Measurements from ENCODE around the gene STX8. TPM values are rescaled to one million over a fixed set of nuclear protein-coding genes. Genes with fewer than 3 reads are reported as not detected.

Gene STX8
- total RNA-seq, 1 experiment from 2014 or later = 50.3 TPM

GRCh38 chr17:9367156-9367555 is 208.5 kb downstream of the STX8 start:
- POLR2A ChIA-PET = interaction anchor here (0.6 kb wide), 1 partner anchor 114 kb away, joined by 3 read pairs; no protein-coding TSS in a partner anchor
- no peaks in the 10 kb centered on the region for H3K27me3 ChIP-seq (ENCODE audit: control insufficient read depth, insufficient read depth, low read length)
- no peaks in the 10 kb centered on the region for H3K36me3 ChIP-seq (ENCODE audit: control insufficient read depth, insufficient read depth, low read length)
- in situ Hi-C loops (cut with HindIII; ENCODE audit: low pct_unique_long_range_greater_than_20kb, low sequenced_read_pairs) (no loop called here), intact Hi-C loops (cut with micrococcal nuclease; ENCODE audit: unreplicated experiment) (no loop called here)
- BruUV-seq (replicated peaks) = no TSS peak
- H3K27ac ChIP-seq (ENCODE audit: low read length) = no peak overlapping the region
- ATAC-seq (no peak), DNase-seq (ENCODE audit: low read depth, low spot score) (no peak)
- TF ChIP-seq TCF7L2 (IDR thresholded peaks at IDR 0.05; ENCODE audit: low read depth, low read length) = no peak
- no peak for TF ChIP-seq SIN3A (IDR thresholded peaks at IDR 0.05; ENCODE audit: borderline replicate concordance, insufficient read depth, low read depth, low read length)
- no peak for TF ChIP-seq POLR2AphosphoS5 (IDR thresholded peaks at IDR 0.05; ENCODE audit: low read depth, low read length)
- TF ChIP-seq CTCF (IDR thresholded peaks at IDR 0.05) = no peak
- TF ChIP-seq REST (IDR thresholded peaks at IDR 0.05; ENCODE audit: insufficient read depth in 1 of 2, low read depth in 2 of 2, low read length in 1 of 2) = no peak
- no peaks in the 10 kb centered on the region for H3K9me3 ChIP-seq (ENCODE audit: control insufficient read depth, insufficient read depth, low read depth, low read length)
- H3K4me3 ChIP-seq (ENCODE audit: low read depth in 2 of 2, low read length in 2 of 2) = no peak overlapping the region
- CTCF ChIA-PET = no interaction called here
- no peaks in the 10 kb centered on the region; the same call in 1 of the 2 replicates for H3K4me1 ChIP-seq (ENCODE audit: control insufficient read depth, insufficient read depth, low read length)

GRCh38 chr17:9364837-9365430 is 210.7 kb downstream of the STX8 start:
- no TSS peak for BruUV-seq (replicated peaks)
- intact Hi-C loops (cut with micrococcal nuclease; ENCODE audit: unreplicated experiment) (no loop called here), in situ Hi-C loops (cut with HindIII; ENCODE audit: low pct_unique_long_range_greater_than_20kb, low sequenced_read_pairs) (no loop called here)
- no peaks in the 10 kb centered on the region for H3K36me3 ChIP-seq (ENCODE audit: control insufficient read depth, insufficient read depth, low read length)
- CTCF ChIA-PET = interaction anchor here (0.5 kb wide), 1 partner anchor 190 kb away, joined by 3 read pairs; no protein-coding TSS in a partner anchor
- DNase-seq (ENCODE audit: low read depth, low spot score) (no peak), ATAC-seq (no peak)
- TF ChIP-seq POLR2AphosphoS5 (IDR thresholded peaks at IDR 0.05; ENCODE audit: low read depth, low read length) (no peak), TCF7L2 (IDR thresholded peaks at IDR 0.05; ENCODE audit: low read depth, low read length) (no peak), REST (IDR thresholded peaks at IDR 0.05; ENCODE audit: insufficient read depth in 1 of 2, low read depth in 2 of 2, low read length in 1 of 2) (no peak), CTCF (IDR thresholded peaks at IDR 0.05) (no peak), SIN3A (IDR thresholded peaks at IDR 0.05; ENCODE audit: borderline replicate concordance, insufficient read depth, low read depth, low read length) (no peak)
- POLR2A ChIA-PET = no interaction called here
- no peaks in the 10 kb centered on the region for H3K27me3 ChIP-seq (ENCODE audit: control insufficient read depth, insufficient read depth, low read length)
- no peak overlapping the region for H3K4me3 ChIP-seq (ENCODE audit: low read depth in 2 of 2, low read length in 2 of 2)
- H3K27ac ChIP-seq (ENCODE audit: low read length) = no peak overlapping the region
- H3K4me1 ChIP-seq (ENCODE audit: control insufficient read depth, insufficient read depth, low read length) = no peaks in the 10 kb centered on the region
- no peaks in the 10 kb centered on the region for H3K9me3 ChIP-seq (ENCODE audit: control insufficient read depth, insufficient read depth, low read depth, low read length)
